ENCODE data around the gene OPN4. TPM values are rescaled to one million over a fixed set of nuclear protein-coding genes. Genes with fewer than 3 reads are reported as not detected.
"Not testable (repeated sequence)": the region's sequence is repeated elsewhere in the genome, so short reads cannot be mapped to it uniquely, and the experiment has no call there.

The OPN4 gene
- 1 to 10 TPM in 1 of 4 donors, not detected in 3; 1.1 TPM for total RNA-seq

- no peak for DNase-seq (ENCODE audit: low spot score)
- ATAC-seq (ENCODE audit: low FRiP score) = no peak
- no peak for TF ChIP-seq CTCF (IDR thresholded peaks at IDR 0.05)
These were observed at the start of gene OPN4 for GRCh38 chr10:86654411-86655172. TSS of gene OPN4 (plus strand) at chr10:86654547. CDS start at chr10:86654784, 237 bp downstream.

GRCh38 chr10:86607674-86608073 lies 46.7 kb upstream of the OPN4 start:
- no peak for TF ChIP-seq CTCF (IDR thresholded peaks at IDR 0.05)
- ATAC-seq (ENCODE audit: low FRiP score) = no peak
- no peak for DNase-seq (ENCODE audit: low spot score)

- DNase-seq (ENCODE audit: low spot score) (no peak), ATAC-seq (ENCODE audit: low FRiP score) (no peak)
- no peak for TF ChIP-seq CTCF (IDR thresholded peaks at IDR 0.05)
These were observed 44.4 kb upstream of the OPN4 start for GRCh38 chr10:86609920-86610319.

- no peak for ATAC-seq (ENCODE audit: low FRiP score)
- no peak for TF ChIP-seq CTCF (IDR thresholded peaks at IDR 0.05)
These were observed 43.0 kb upstream of the OPN4 start for GRCh38 chr10:86611386-86611785.

GRCh38 chr10:86613096-86613495 lies 41.3 kb upstream of the OPN4 start:
- DNase-seq (ENCODE audit: low spot score) (no peak), ATAC-seq (ENCODE audit: low FRiP score) (no peak)
- no peak for TF ChIP-seq CTCF (IDR thresholded peaks at IDR 0.05)

More at GRCh38 chr10:86611386-86611785, 43.0 kb upstream of the OPN4 start:
- DNase-seq (ENCODE audit: low spot score) = no peak

- DNase-seq (ENCODE audit: low spot score) = no peak
- no peak for ATAC-seq (ENCODE audit: low FRiP score)
- no peak for TF ChIP-seq CTCF (IDR thresholded peaks at IDR 0.05)
These were observed 40.4 kb upstream of the OPN4 start for GRCh38 chr10:86613905-86614304.

- TF ChIP-seq CTCF (IDR thresholded peaks at IDR 0.05) = no peak
- no peak for ATAC-seq (ENCODE audit: low FRiP score)
- no peak for DNase-seq (ENCODE audit: low spot score)
These were observed 39.5 kb upstream of the OPN4 start for GRCh38 chr10:86614853-86615252.

GRCh38 chr10:86617278-86617677 lies 37.1 kb upstream of the OPN4 start:
- DNase-seq (ENCODE audit: low spot score); ATAC-seq (ENCODE audit: low FRiP score): not testable (repeated sequence)

All from omental fat pad (tissue), 4 donors.